GM18520 (cell line): Measurements from ENCODE around the gene LRCOL1.

Source experiments
- ATAC-seq: cut with Tn5 transposase; IDR thresholded peaks from one replicate; pipeline ENCODE4 v1.9.1; 2021; ENCODE audit not compliant: unreplicated experiment

LRCOL1 gene

GRCh38 chr12:132619386-132620112 lies 9.2 kb upstream of the LRCOL1 start:
- ATAC-seq = no peak

DNA sequence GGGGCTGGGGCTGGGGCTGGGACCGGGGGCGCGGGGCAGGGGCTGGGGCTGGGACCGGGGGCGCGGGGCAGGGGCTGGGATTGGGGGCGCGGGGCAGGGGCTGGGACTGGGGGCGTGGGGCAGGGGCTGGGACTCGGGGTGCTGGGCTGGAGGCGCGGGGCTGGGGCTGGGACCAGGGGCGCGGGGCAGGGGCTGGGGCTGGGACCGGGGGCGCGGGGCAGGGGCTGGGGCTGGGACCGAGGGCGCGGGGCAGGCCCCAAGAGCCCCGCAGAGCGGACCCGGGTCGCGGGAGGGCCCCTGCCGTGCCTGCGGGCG lies 8.6 kb upstream of the LRCOL1 start:
- no peak for ATAC-seq

GRCh38 chr12:132618683-132619043 lies 8.3 kb upstream of the LRCOL1 start, which contains the start of gene P2RX2:
P2RX2 (plus strand) TSS chr12:132618776; CDS start chr12:132618817, 41 bp downstream.
- no peak for ATAC-seq

- ATAC-seq = no peak
These were observed 7.7 kb upstream of the LRCOL1 start for GRCh38 chr12:132617822-132618682.

DNA sequence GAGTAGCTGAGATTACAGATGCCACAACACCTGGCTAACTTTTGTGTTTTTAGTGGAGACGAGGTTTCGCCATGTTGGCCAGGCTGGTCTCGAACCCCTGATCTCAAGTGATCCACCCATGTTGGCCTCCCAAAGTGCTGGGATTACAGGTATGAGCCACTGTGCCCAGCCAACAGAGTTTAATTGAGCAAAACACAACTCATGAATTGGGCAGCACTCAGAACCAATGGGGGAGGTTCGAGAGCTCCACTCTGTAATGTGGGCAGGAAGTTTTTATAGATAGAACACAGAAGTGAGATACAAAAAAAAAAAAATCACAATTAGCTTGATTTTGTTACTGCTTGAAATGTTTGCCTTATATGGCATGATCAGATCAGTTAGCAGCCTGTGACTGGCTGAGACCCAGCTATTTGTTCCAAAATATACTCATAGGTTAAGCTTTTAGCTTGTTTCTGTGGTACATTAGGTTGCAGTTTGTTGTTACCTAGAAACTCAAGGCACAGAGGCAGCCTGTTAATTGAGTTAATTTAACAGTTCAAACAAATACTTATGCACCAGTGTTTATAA lies 6.8 kb upstream of the LRCOL1 start:
- no peak for ATAC-seq

DNA sequence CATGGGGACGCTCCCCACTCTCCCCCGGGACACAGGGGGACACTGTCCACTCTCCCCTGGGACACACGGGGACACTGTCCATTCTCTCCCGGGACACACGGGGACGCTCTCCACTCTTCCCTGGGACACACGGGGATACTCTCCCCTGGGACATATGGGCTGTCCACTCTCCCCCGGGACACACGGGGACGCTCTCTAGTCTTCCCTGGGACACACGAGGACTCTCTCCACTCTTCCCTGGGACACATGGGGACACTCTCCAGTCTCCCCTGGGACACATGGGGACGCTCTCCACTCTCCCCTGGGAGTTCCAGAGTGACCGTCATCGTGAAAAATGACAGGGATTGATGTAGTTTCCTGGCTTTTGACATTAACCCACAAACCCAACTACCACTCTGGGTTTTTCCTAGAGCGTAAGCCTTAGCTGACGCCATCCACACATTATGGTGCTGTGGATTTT lies 5.2 kb upstream of the LRCOL1 start:
- no peak for ATAC-seq

- ATAC-seq = no peak
These were observed 4.6 kb upstream of the LRCOL1 start for GRCh38 chr12:132614861-132615578.

DNA sequence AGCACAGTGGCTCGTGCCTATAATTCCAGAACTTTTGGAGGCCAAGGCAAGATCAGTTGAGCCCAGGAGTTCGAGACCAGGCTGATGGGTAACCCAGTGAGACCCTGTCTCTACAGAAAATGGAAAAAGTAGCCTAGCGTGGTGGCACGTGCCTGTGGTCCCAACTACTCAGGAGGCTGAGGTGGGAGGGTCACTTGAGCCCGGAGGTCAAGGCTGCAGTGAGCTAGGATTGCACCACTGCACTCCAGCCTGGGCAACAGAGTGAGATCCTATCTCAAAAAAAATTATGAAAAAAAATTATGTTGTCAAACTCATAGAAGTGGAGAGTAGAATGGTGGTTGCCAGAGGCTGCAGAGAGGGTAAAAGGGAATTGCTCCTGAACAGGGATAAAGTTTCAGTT lies 3.6 kb upstream of the LRCOL1 start:
- ATAC-seq = no peak

- no peak for ATAC-seq
These were observed 1.2 kb upstream of the LRCOL1 start for GRCh38 chr12:132611620-132612019.

DNA sequence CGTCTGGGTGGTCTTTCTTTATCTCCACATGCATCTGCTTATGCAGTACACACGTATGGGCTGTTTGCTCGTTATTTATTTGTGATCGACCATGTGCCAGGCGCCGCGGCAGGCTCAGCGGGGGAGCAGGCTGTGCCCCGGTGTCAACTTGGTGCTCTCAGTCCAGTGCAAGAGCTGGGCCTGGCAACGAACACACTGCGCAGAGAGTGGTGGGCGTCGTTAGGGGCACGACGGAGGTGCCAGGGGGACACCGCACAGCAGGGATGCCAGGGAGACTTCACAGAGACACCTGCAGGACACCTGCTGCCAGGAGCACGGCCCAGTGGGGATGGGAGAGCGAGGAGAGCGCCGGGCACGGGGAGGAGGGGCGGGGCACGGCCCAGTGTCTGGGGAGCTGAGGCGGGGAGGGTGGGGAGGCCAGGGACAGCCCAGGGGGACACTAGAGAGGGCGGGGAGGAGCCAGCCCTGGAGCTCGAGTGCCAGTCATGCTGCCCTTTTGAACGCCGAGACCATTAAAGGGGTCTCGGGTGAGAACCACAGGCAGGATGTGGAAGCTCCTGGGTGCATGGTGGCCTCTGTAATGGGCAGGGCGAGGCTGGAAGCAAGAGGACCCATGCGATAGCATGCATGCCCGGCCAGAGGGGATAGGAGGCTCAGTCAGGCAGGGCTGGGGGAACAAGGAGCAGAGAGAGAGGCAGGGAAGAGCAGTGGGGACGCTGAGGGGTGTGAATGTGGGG lies 652 bp upstream of the LRCOL1 start:
- no peak for ATAC-seq

DNA sequence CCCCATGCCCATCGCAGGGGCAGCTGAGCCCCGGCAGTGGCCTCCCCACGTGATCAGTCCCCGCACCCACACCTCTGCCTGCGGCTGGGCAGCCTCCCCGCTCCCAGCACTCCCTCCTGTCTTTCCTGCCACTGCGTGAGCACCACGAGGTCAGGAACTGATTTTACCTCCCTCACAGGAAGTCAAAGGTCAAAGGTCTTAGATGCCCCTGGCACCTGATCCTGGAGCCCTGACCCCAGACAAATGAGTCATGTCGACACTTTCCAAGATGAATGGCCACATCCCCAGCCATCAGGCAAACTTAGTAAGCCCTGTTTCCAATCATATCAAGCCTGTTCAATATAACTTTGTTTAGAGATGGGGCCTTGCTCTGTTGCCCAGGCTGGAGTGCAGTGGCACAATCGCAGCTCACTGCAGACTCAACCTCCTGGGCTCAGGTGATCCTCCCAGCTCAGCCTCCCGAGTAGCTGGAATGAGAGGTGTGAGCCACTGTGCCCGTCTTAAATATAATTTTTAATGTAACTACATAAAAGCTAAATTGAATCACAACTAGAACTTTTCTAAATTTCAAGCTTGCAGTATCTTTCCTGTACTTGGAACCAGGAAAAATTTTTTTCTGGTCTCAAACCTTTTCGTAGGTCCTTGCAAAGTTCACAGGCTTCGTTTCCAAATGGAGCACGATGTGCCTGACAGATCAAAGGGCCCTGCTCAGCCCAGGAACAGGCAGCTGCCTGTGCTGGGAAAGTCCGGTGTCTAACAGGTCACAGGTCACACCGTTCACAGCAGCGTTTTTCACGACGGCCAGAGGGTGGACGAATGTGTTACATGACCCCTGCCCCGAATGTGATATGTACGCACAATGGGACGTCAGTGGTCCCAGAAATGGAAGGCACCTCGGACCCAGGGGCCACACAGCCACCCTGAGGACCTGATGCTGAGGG lies 1.9 kb downstream of the LRCOL1 start:
- ATAC-seq = no peak

DNA sequence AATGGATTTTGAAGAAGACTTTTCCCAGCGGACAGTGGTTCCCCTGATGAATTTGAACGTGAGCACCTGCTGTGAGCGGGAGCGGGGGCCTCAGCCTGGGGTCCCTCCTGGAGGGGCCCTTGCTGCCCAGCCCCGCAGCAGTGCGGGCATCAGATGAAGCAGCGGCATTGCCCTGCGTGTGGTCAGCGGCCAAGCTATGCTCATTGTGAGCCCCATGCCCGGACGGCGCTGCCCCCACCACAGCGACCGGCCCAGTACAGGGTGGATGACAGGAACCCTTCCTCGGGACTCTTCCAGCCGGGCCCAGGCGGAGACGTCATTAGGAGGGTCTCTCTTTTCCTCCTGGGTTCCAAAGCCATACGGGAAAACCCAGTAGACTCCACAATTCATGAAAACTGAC lies 3.5 kb downstream of the LRCOL1 start:
- no peak for ATAC-seq

DNA sequence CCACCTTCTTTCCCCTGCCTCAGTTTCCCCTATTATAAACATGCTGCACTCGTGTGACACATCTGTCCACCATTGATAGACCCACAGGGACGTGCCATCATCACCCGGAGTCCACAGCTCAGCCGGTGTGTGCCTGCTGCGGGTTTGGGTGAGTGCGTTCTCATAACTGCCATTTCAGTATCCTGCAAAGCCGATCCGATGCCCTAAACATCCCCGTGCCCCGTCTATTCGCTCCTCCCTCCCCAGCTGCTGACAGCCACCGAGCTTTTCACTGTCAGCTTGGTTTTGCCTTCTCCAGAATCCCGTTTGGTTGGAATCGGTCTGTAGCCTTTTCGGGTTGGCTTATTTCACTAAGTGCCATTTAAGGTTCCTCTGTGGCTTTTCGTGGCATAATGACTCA lies 3.9 kb downstream of the LRCOL1 start:
- no peak for ATAC-seq

- no peak for ATAC-seq
These were observed 4.5 kb downstream of the LRCOL1 start for GRCh38 chr12:132605892-132606291.

- no peak for ATAC-seq
These were observed 5.5 kb downstream of the LRCOL1 start for GRCh38 chr12:132604668-132605441.

GRCh38 chr12:132604151-132604618 lies 6.2 kb downstream of the LRCOL1 start:
- no peak for ATAC-seq

GRCh38 chr12:132603240-132604150 lies 6.9 kb downstream of the LRCOL1 start:
- ATAC-seq = no peak
